Neuronal stem cell (in vitro differentiated cells): ENCODE data around the gene NUP188.
A peak's percentile ranks its signal among the peaks of the same experiment; 100 is the strongest.
"Not testable (repeated sequence)": the region's sequence is repeated elsewhere in the genome, so short reads cannot be mapped to it uniquely, and the experiment has no call there.

Experiments
- DNase-seq: peaks from one replicate; pipeline ENCODE4 v3.0.0-alpha.2; 2013; ENCODE audit warnings: low spot score
- H2AFZ ChIP-seq: one replicate; pipeline ENCODE4 v1.6.1; 2013; ENCODE audit warnings: mild to moderate bottlenecking, low read length, inconsistent platforms
- H2AK5ac ChIP-seq: 2 replicates; pipeline ENCODE4 v1.6.1; 2013; ENCODE audit warnings: low read depth, mild to moderate bottlenecking, inconsistent platforms, low read length, moderate library complexity, mixed read lengths
- H2BK120ac ChIP-seq: 2 replicates; pipeline ENCODE4 v1.6.1; 2013; ENCODE audit warnings: low read depth, mild to moderate bottlenecking, inconsistent platforms, low read length, moderate library complexity, mixed read lengths
- H2BK12ac ChIP-seq: one replicate; pipeline ENCODE4 v1.6.1; 2013; ENCODE audit warnings: low read length, inconsistent platforms
- H2BK15ac ChIP-seq: 2 replicates; pipeline ENCODE4 v1.6.1; 2013; ENCODE audit warnings: mild to moderate bottlenecking, low read length, inconsistent platforms, mixed read lengths
- H2BK5ac ChIP-seq: one replicate; pipeline ENCODE4 v1.6.1; 2013; ENCODE audit warnings: inconsistent platforms, mild to moderate bottlenecking, low read length, moderate library complexity
- H3K14ac ChIP-seq: one replicate; pipeline ENCODE4 v1.6.1; 2013; ENCODE audit warnings: low read length, inconsistent platforms
- H3K18ac ChIP-seq: 2 replicates; pipeline ENCODE4 v1.6.1; 2013; ENCODE audit warnings: low read length, inconsistent platforms
- H3K23ac ChIP-seq: 2 replicates; pipeline ENCODE4 v1.6.1; 2013; ENCODE audit warnings: low read depth, mild to moderate bottlenecking, mixed read lengths, low read length, inconsistent platforms; ENCODE audit not compliant: poor library complexity
- H3K27ac ChIP-seq: replicated peaks from 3 replicates; pipeline ENCODE4 v1.5.1; 2013; ENCODE audit warnings: low read length, inconsistent platforms
- H3K27me3 ChIP-seq, 3 experiments: 2 replicates each; pipeline ENCODE4 v1.6.1; 2013; ENCODE audit warnings: low read length in 3 of 3, mild to moderate bottlenecking in 2 of 3, inconsistent platforms in 1 of 3, low read depth in 1 of 3, mixed read lengths in 1 of 3, moderate library complexity in 1 of 3; ENCODE audit not compliant: control insufficient read depth in 3 of 3, insufficient read depth in 3 of 3
- H3K36me3 ChIP-seq, 2 donors: replicated peaks in 1 of 2; 2 replicates each; pipeline ENCODE4 v1.6.1; 2013; ENCODE audit warnings: low read length in 2 of 2; ENCODE audit not compliant: control insufficient read depth in 2 of 2, insufficient read depth in 2 of 2
- H3K4ac ChIP-seq: 2 replicates; pipeline ENCODE4 v1.6.1; 2013; ENCODE audit warnings: inconsistent platforms, mild to moderate bottlenecking, low read length, moderate library complexity
- H3K4me1 ChIP-seq, 2 donors: 1 replicate in 1 of 2; 2 replicates in 1 of 2; pipeline ENCODE4 v1.6.1; 2013; ENCODE audit warnings: low read length in 2 of 2, low read depth in 1 of 2; ENCODE audit not compliant: control insufficient read depth in 2 of 2, insufficient read depth in 1 of 2
- H3K4me2 ChIP-seq: one replicate; pipeline ENCODE4 v1.6.1; 2013; ENCODE audit warnings: mild to moderate bottlenecking, low read length, inconsistent platforms; ENCODE audit not compliant: insufficient read depth, poor library complexity, severe bottlenecking
- H3K4me3 ChIP-seq, 2 donors: 2 replicates each; pipeline ENCODE4 v1.5.1; 2013; ENCODE audit warnings: low read length in 2 of 2, mild to moderate bottlenecking in 2 of 2, inconsistent platforms in 1 of 2, moderate library complexity in 1 of 2
- H3K79me1 ChIP-seq: one replicate; pipeline ENCODE4 v1.6.1; 2013; ENCODE audit warnings: low read depth, mild to moderate bottlenecking, inconsistent platforms, low read length, moderate library complexity
- H3K9ac ChIP-seq: one replicate; pipeline ENCODE4 v1.6.1; 2013; ENCODE audit warnings: mild to moderate bottlenecking, low read depth, low read length, inconsistent platforms; ENCODE audit not compliant: poor library complexity
- H3K9me3 ChIP-seq, 2 donors: replicated peaks in 1 of 2; 2 replicates each; pipeline versions ENCODE3 to v1.6.1; 2013; ENCODE audit warnings: low read length in 2 of 2, mild to moderate bottlenecking in 2 of 2, inconsistent platforms in 1 of 2, low read depth in 1 of 2, mixed read lengths in 1 of 2, moderate library complexity in 1 of 2; ENCODE audit not compliant: control insufficient read depth in 2 of 2, insufficient read depth in 1 of 2
- H4K8ac ChIP-seq: one replicate; pipeline ENCODE4 v1.6.1; 2013; ENCODE audit warnings: low read depth, mild to moderate bottlenecking, inconsistent platforms, low read length, moderate library complexity
- H4K91ac ChIP-seq: one replicate; pipeline ENCODE4 v1.6.1; 2013; ENCODE audit warnings: low read length, low read depth, mild to moderate bottlenecking, inconsistent platforms; ENCODE audit not compliant: poor library complexity
- WGBS, 2 donors: extraction: QIAGEN DNeasy Blood & Tissue Kit; methylation state at CpG; one replicate each; pipeline ENCODE4 v1.1.7; 2013; ENCODE audit warnings: missing lambda C conversion rate in 2 of 2, mixed read lengths in 1 of 2; ENCODE audit not compliant: insufficient read length in 2 of 2, insufficient replicate concordance in 1 of 2; ENCODE audit errors: extremely low coverage in 2 of 2; 5-methylcytosine and 5-hydroxymethylcytosine counted together

Gene NUP188

DNA sequence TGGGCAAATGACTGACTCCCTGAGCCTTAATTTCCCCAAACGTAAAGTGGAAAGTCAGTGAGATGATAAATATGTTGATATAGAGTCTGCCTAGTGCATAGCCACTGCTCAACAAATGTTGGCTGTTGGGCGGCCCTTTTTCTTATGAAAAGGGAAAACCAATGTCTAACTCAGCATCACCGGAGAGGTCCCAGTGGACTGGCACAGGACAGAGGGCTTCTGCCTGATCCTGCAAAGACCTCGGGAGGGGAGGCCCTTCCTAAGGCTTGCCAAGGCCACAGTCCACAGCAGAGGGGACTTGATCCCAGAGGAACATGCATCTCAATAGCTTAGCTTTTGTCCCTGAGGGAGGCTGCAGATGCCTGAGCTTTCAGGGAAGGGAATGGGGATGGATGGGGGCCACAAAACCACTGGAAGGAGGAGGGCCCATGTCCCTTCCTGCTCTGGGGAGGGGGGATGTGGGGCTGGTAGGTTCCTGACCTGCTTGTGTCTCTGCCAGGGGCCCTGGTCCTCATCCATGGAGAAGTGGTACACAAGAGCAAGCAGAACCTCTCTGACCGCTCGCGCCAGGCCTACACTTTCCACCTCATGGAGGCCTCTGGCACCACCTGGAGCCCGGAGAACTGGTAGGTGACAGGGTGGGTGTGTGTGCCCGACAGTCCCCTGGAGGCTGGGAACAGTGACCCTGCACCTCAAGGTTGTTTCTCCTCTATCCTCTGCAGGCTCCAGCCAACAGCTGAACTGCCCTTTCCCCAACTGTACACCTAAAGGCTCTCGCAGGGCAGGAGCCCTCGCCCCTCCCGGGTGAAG lies 6.3 kb upstream of the NUP188 start:
- Histone ChIP-seq H3K18ac (no peak overlapping the region), H4K91ac (no peak overlapping the region), H3K4me1 (peaks cover 0 to 8% of the 10 kb centered on the region in 2 donors), H2BK12ac (no peak overlapping the region), H3K4me3 (no peak overlapping the region), H3K36me3 (peaks cover 8 to 10% of the 10 kb centered on the region in 2 donors), H3K4ac (no peak overlapping the region), H3K9me3 (no peaks in the 10 kb centered on the region), H2AFZ (peak overlapping the region; percentile 38), H2BK15ac (no peak overlapping the region), H3K23ac (no peak overlapping the region), H2AK5ac (no peak overlapping the region), H2BK5ac (no peak overlapping the region), H3K4me2 (no peak overlapping the region), H3K27me3 (no peaks in the 10 kb centered on the region), H4K8ac (peak overlapping the region; percentile 9), H3K14ac (no peak overlapping the region), H3K79me1 (peaks cover 6% of the 10 kb centered on the region), H3K9ac (no peak overlapping the region), H2BK120ac (no peak overlapping the region), H3K27ac (no peak overlapping the region)
- no peak for DNase-seq
- WGBS, 2 donors, result no CpG with 5 or more reads among the region's 12 CpGs

DNA sequence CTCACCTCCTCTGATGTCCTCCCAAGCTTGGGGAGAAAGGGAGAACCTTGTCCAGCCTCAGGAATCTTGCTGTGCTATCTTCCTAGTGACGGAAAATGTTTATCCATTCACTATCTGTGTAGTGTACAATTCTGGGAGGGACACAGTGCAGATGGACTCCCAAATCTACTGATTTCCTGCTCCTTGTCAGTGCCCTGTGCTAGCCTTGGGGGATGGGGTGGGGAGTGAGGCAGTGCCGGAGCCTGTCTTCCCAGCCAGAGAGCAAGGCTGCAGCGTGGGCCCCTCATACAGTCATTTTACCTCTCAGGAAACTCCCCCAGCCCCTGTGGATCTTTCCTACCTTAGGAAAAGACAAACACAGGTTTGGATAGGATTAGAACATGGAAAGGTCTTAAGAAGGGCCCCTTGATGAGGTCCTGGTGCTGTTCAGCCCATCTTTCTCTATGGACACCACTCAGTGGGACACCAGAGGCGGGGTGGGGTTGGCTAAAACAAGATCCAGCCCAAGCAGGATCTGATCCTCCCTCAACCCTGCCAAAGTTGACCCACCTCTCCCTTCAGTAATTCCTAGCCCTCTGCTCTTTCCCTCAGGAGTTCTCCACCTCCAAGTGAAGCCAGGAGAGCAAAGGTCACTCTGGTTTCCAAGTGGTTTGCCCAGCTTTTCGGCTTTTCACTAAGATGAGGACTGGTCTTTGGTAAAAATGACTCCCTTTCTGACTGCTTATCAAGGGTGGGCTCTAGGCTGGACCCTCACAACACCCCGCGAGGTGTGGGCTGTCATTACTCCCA lies 3.5 kb upstream of the NUP188 start:
- Histone ChIP-seq H3K27me3 (no peaks in the 10 kb centered on the region), H3K4me2 (no peak overlapping the region), H3K23ac (no peak overlapping the region), H2BK15ac (no peak overlapping the region), H3K79me1 (peaks cover 17% of the 10 kb centered on the region), H3K14ac (no peak overlapping the region), H2BK12ac (no peak overlapping the region), H3K27ac (no peak overlapping the region), H2AFZ (no peak overlapping the region), H4K8ac (no peak overlapping the region), H3K18ac (no peak overlapping the region), H3K9ac (no peak overlapping the region), H3K36me3 (peaks cover 10 to 11% of the 10 kb centered on the region in 2 donors), H2AK5ac (no peak overlapping the region), H3K4ac (no peak overlapping the region), H3K9me3 (no peaks in the 10 kb centered on the region), H2BK5ac (no peak overlapping the region), H3K4me1 (peaks cover 3 to 13% of the 10 kb centered on the region in 2 donors), H3K4me3 (no peak overlapping the region), H2BK120ac (no peak overlapping the region), H4K91ac (no peak overlapping the region)
- WGBS, 2 donors, result no CpG with 5 or more reads among the region's 7 CpGs
- no peak for DNase-seq

DNA sequence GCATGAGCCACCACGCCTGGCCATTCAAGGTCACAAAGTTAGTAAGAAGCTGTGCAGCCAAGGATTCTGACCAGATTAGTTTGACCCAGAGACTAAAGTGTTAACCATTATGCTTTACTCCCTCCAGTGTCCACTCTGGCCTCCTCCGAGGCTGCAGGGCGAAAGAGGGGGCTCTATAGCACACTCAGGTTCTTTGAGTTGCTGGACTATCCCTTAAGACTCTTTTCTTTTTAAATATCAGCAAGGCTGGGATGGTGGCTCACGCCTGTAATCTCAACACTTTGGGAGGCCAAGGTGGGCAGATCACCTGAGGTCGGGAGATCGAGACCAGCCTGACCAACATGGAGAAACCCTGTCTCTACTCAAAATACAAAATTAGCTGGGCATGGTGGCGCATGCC lies 2.5 kb upstream of the NUP188 start:
- not testable (repeated sequence) for H2AK5ac ChIP-seq, H2AFZ ChIP-seq, H3K9me3 ChIP-seq, H3K14ac ChIP-seq, H3K27ac ChIP-seq, H4K91ac ChIP-seq, H2BK120ac ChIP-seq, H3K4me3 ChIP-seq, H3K27me3 ChIP-seq, H3K4me2 ChIP-seq, H2BK5ac ChIP-seq, H2BK15ac ChIP-seq, DNase-seq, H2BK12ac ChIP-seq, H4K8ac ChIP-seq, H3K4ac ChIP-seq, H3K18ac ChIP-seq, H3K23ac ChIP-seq, H3K9ac ChIP-seq
- WGBS, 2 donors, result no CpG with 5 or more reads among the region's 7 CpGs
- Histone ChIP-seq H3K79me1 (peaks cover 17% of the 10 kb centered on the region), H3K4me1 (peaks cover 3 to 13% of the 10 kb centered on the region in 2 donors), H3K36me3 (peaks cover 12 to 19% of the 10 kb centered on the region in 2 donors)
